Measurements from ENCODE around the gene GATC.
A peak's percentile ranks its signal among the peaks of the same experiment; 100 is the strongest.
"Not testable (repeated sequence)": the region's sequence is repeated elsewhere in the genome, so short reads cannot be mapped to it uniquely, and the experiment has no call there.

GATC gene

GRCh38 chr12:120421701-120422100, 24.5 kb upstream of the GATC start:
- DNase-seq (ENCODE audit: low spot score), result no peak
- Mint-ChIP-seq H3K4me3 (no peak overlapping the region), H3K27me3 (ENCODE audit: low read depth) (no peaks in the 10 kb centered on the region), H3K27ac (no peak overlapping the region), H3K4me1 (ENCODE audit: low read depth) (no peaks in the 10 kb centered on the region), H3K9me3 (no peaks in the 10 kb centered on the region), H3K36me3 (ENCODE audit: low read depth) (no peaks in the 10 kb centered on the region)

- H3K27me3 Mint-ChIP-seq (ENCODE audit: low read depth), result no peaks in the 10 kb centered on the region
- H3K4me1 Mint-ChIP-seq (ENCODE audit: low read depth), result no peaks in the 10 kb centered on the region
- no peak overlapping the region for H3K4me3 Mint-ChIP-seq
- H3K36me3 Mint-ChIP-seq (ENCODE audit: low read depth), result no peaks in the 10 kb centered on the region
- no peak for DNase-seq (ENCODE audit: low spot score)
- H3K9me3 Mint-ChIP-seq, result no peaks in the 10 kb centered on the region
- no peak overlapping the region for H3K27ac Mint-ChIP-seq
Measured at GRCh38 chr12:120422892-120423456, 23.3 kb upstream of the GATC start.

GRCh38 chr12:120425797-120426196, 20.4 kb upstream of the GATC start:
- no peaks in the 10 kb centered on the region for H3K4me1 Mint-ChIP-seq (ENCODE audit: low read depth)
- no peak for DNase-seq (ENCODE audit: low spot score)
- H3K36me3 Mint-ChIP-seq (ENCODE audit: low read depth), result no peaks in the 10 kb centered on the region
- H3K27ac Mint-ChIP-seq, result no peak overlapping the region
- peaks cover 6% of the 10 kb centered on the region for H3K27me3 Mint-ChIP-seq (ENCODE audit: low read depth)
- no peaks in the 10 kb centered on the region for H3K9me3 Mint-ChIP-seq
- no peak overlapping the region for H3K4me3 Mint-ChIP-seq

GRCh38 chr12:120428597-120429229, 17.5 kb upstream of the GATC start:
- Mint-ChIP-seq H3K27me3 (ENCODE audit: low read depth) (peaks cover 6% of the 10 kb centered on the region), H3K27ac (no peak overlapping the region), H3K4me1 (ENCODE audit: low read depth) (no peaks in the 10 kb centered on the region), H3K4me3 (no peak overlapping the region), H3K9me3 (no peaks in the 10 kb centered on the region), H3K36me3 (ENCODE audit: low read depth) (no peaks in the 10 kb centered on the region)
- DNase-seq (ENCODE audit: low spot score), result no peak

- Mint-ChIP-seq H3K9me3 (no peaks in the 10 kb centered on the region), H3K4me1 (ENCODE audit: low read depth) (no peaks in the 10 kb centered on the region), H3K4me3 (no peak overlapping the region), H3K27ac (no peak overlapping the region), H3K27me3 (ENCODE audit: low read depth) (peaks cover 6% of the 10 kb centered on the region), H3K36me3 (ENCODE audit: low read depth) (no peaks in the 10 kb centered on the region)
- DNase-seq (ENCODE audit: low spot score), result no peak
Measured at GRCh38 chr12:120429368-120429767, 16.9 kb upstream of the GATC start.

GRCh38 chr12:120432772-120433525, 13.3 kb upstream of the GATC start:
- DNase-seq (ENCODE audit: low spot score), result no peak
- peaks cover 6% of the 10 kb centered on the region for H3K27me3 Mint-ChIP-seq (ENCODE audit: low read depth)
- H3K9me3 Mint-ChIP-seq, result no peaks in the 10 kb centered on the region
- H3K4me1 Mint-ChIP-seq (ENCODE audit: low read depth), result peaks cover 2% of the 10 kb centered on the region
- no peaks in the 10 kb centered on the region for H3K36me3 Mint-ChIP-seq (ENCODE audit: low read depth)
- H3K4me3 Mint-ChIP-seq, result no peak overlapping the region
- no peak overlapping the region for H3K27ac Mint-ChIP-seq

GRCh38 chr12:120437735-120438494, 8.3 kb upstream of the GATC start, which contains the start of gene COX6A1:
Gene COX6A1, plus strand, starts transcription at chr12:120438113. Its CDS starts 14 bp downstream, at chr12:120438127.
- peak; percentile 98 for DNase-seq (ENCODE audit: low spot score)
- Mint-ChIP-seq H3K4me3 (peak within 1 kb of the TSS; percentile 94), H3K9me3 (no peaks in the 10 kb centered on the region), H3K4me1 (ENCODE audit: low read depth) (peaks cover 16% of the 10 kb centered on the region), H3K27ac (peak within 1 kb of the TSS; percentile 98), H3K36me3 (ENCODE audit: low read depth) (peaks cover 22% of the 10 kb centered on the region), H3K27me3 (ENCODE audit: low read depth) (no peaks in the 10 kb centered on the region)

- H3K9me3 Mint-ChIP-seq, result no peaks in the 10 kb centered on the region
- H3K27me3 Mint-ChIP-seq (ENCODE audit: low read depth), result no peaks in the 10 kb centered on the region
- H3K4me1 Mint-ChIP-seq (ENCODE audit: low read depth), result peaks cover 17% of the 10 kb centered on the region
- H3K36me3 Mint-ChIP-seq (ENCODE audit: low read depth), result peaks cover 23% of the 10 kb centered on the region
- peak overlapping the region; percentile 94 for H3K4me3 Mint-ChIP-seq
- H3K27ac Mint-ChIP-seq, result peak overlapping the region; percentile 98
- no peak for DNase-seq (ENCODE audit: low spot score)
Measured at GRCh38 chr12:120438495-120439198, 7.6 kb upstream of the GATC start.

GRCh38 chr12:120439646-120440247, 6.5 kb upstream of the GATC start:
- Mint-ChIP-seq H3K36me3 (ENCODE audit: low read depth) (peaks cover 26% of the 10 kb centered on the region), H3K27me3 (ENCODE audit: low read depth) (no peaks in the 10 kb centered on the region), H3K27ac (peak overlapping the region; percentile 20), H3K9me3 (no peaks in the 10 kb centered on the region), H3K4me3 (peak overlapping the region; percentile 54), H3K4me1 (ENCODE audit: low read depth) (peaks cover 21% of the 10 kb centered on the region)
- peak; percentile 54 for DNase-seq (ENCODE audit: low spot score)

- Mint-ChIP-seq H3K4me1 (ENCODE audit: low read depth) (peaks cover 27% of the 10 kb centered on the region), H3K27ac (peak overlapping the region; percentile 97), H3K36me3 (ENCODE audit: low read depth) (peaks cover 46% of the 10 kb centered on the region), H3K9me3 (no peaks in the 10 kb centered on the region), H3K27me3 (ENCODE audit: low read depth) (peaks cover 2% of the 10 kb centered on the region), H3K4me3 (peak overlapping the region; percentile 96)
- no peak for DNase-seq (ENCODE audit: low spot score)
Measured at GRCh38 chr12:120444676-120445075, 1.6 kb upstream of the GATC start.

GRCh38 chr12:120446844-120447178, 567 bp downstream of the GATC start:
- Mint-ChIP-seq H3K4me1 (ENCODE audit: low read depth) (peaks cover 19% of the 10 kb centered on the region), H3K4me3 (peak overlapping the region; percentile 96), H3K36me3 (ENCODE audit: low read depth) (peaks cover 38% of the 10 kb centered on the region), H3K27ac (peak overlapping the region; percentile 97)
- H3K27me3 Mint-ChIP-seq (ENCODE audit: low read depth); H3K9me3 Mint-ChIP-seq; DNase-seq (ENCODE audit: low spot score): not testable (repeated sequence)

- Mint-ChIP-seq H3K4me3 (peak overlapping the region; percentile 96), H3K36me3 (ENCODE audit: low read depth) (peaks cover 33% of the 10 kb centered on the region), H3K9me3 (no peaks in the 10 kb centered on the region), H3K4me1 (ENCODE audit: low read depth) (peaks cover 19% of the 10 kb centered on the region), H3K27me3 (ENCODE audit: low read depth) (peaks cover 2% of the 10 kb centered on the region), H3K27ac (peak overlapping the region; percentile 97)
- DNase-seq (ENCODE audit: low spot score), result no peak
Measured at GRCh38 chr12:120447992-120448391, 1.7 kb downstream of the GATC start.

GRCh38 chr12:120452524-120452923, 6.3 kb downstream of the GATC start:
- H3K4me1 Mint-ChIP-seq (ENCODE audit: low read depth); H3K4me3 Mint-ChIP-seq; H3K27me3 Mint-ChIP-seq (ENCODE audit: low read depth); DNase-seq (ENCODE audit: low spot score); H3K9me3 Mint-ChIP-seq; H3K27ac Mint-ChIP-seq: not testable (repeated sequence)
- H3K36me3 Mint-ChIP-seq (ENCODE audit: low read depth), result peaks cover 37% of the 10 kb centered on the region
